H1 (cell line): ENCODE data around the gene FCRLB. TPM values are rescaled to one million over a fixed set of nuclear protein-coding genes. Genes with fewer than 3 reads are reported as not detected.

Experiments
- CTCF ChIA-PET: fragments of 300-600 bp; sonication (Branson Sonifier 250); formaldehyde crosslinking; loops from one replicate; lab custom pipeline; 2021; ENCODE audit not compliant: partially characterized antibody; lab: Charles Lee
- POLR2A ChIA-PET: fragments of 300-600 bp; sonication (Branson Sonifier 250); formaldehyde crosslinking; loops from one replicate; lab custom pipeline; 2021; ENCODE audit warnings: inconsistent platforms; ENCODE audit not compliant: partially characterized antibody; lab: Charles Lee
- DNase-seq, 2 experiments: peaks; one replicate each; pipeline versions ENCODE4 v3.0.0 to v3.0.0-alpha.2; 2010 to 2022; ENCODE audit warnings: low spot score in 2 of 2, low read depth in 1 of 2, mixed read lengths in 1 of 2
- FAIRE-seq: peaks from 2 replicates; lab custom pipeline; 2011; peaks lifted over from hg19 to GRCh38; lab: Jason Lieb, UNC
- H2AFZ ChIP-seq: 2 replicates; pipeline ENCODE4 v1.8.1; 2012; ENCODE audit warnings: low read length, inconsistent platforms
- H2AK5ac ChIP-seq: 2 replicates; pipeline ENCODE4 v1.6.1; 2013; ENCODE audit warnings: low read depth, low read length
- H2BK120ac ChIP-seq: replicated peaks from 2 replicates; pipeline ENCODE3; 2013; ENCODE audit warnings: low read depth, low read length, inconsistent platforms
- H2BK12ac ChIP-seq: 2 replicates; pipeline ENCODE4 v1.6.1; 2013; ENCODE audit warnings: low read depth, low read length
- H2BK15ac ChIP-seq: 2 replicates; pipeline ENCODE4 v1.6.1; 2013; ENCODE audit warnings: low read length
- H2BK20ac ChIP-seq: 2 replicates; pipeline ENCODE4 v1.6.1; 2013; ENCODE audit warnings: low read length
- H2BK5ac ChIP-seq: 2 replicates; pipeline ENCODE4 v1.6.1; 2013; ENCODE audit warnings: low read depth, low read length
- H3K14ac ChIP-seq: 2 replicates; pipeline ENCODE4 v1.6.1; 2013; ENCODE audit warnings: inconsistent platforms; ENCODE audit not compliant: insufficient read length
- H3K18ac ChIP-seq: 2 replicates; pipeline ENCODE4 v1.6.1; 2013; ENCODE audit warnings: low read length; ENCODE audit errors: extremely low read depth
- H3K23ac ChIP-seq: 2 replicates; pipeline ENCODE4 v1.6.1; 2013; ENCODE audit warnings: inconsistent platforms; ENCODE audit not compliant: insufficient read length
- H3K23me2 ChIP-seq: 2 replicates; pipeline ENCODE4 v1.6.1; 2013; ENCODE audit warnings: low read depth, low read length
- H3K27ac ChIP-seq: 2 replicates; pipeline ENCODE4 v1.6.1; 2011; ENCODE audit warnings: low read depth, low read length, inconsistent platforms
- H3K27me3 ChIP-seq, 4 experiments: replicated peaks in 1 of 4; 1 replicate in 1 of 4; 2 replicates in 3 of 4; pipeline versions ENCODE4 v1.6.1 to v1.8.1; 2011 to 2013; ENCODE audit warnings: low read length in 3 of 4, mild to moderate bottlenecking in 3 of 4, inconsistent platforms in 2 of 4, mixed read lengths in 2 of 4, moderate library complexity in 1 of 4; ENCODE audit not compliant: control insufficient read depth in 3 of 4, insufficient read depth in 3 of 4; ENCODE audit errors: extremely low read depth in 1 of 4
- H3K36me3 ChIP-seq, 4 experiments: 2 replicates each; pipeline versions ENCODE4 v1.6.1 to v1.8.1; 2011 to 2013; ENCODE audit warnings: mild to moderate bottlenecking in 4 of 4, low read length in 3 of 4, moderate library complexity in 2 of 4, control low read depth in 1 of 4, inconsistent platforms in 1 of 4; ENCODE audit not compliant: insufficient read depth in 4 of 4, control insufficient read depth in 2 of 4
- H3K4ac ChIP-seq: replicated peaks from 2 replicates; pipeline ENCODE3; 2013; ENCODE audit warnings: low read length, low read depth, mixed read lengths, inconsistent platforms; ENCODE audit not compliant: insufficient read length
- H3K4me1 ChIP-seq, 4 experiments: replicated peaks in 1 of 4; 1 replicate in 1 of 4; 2 replicates in 3 of 4; pipeline versions ENCODE4 v1.6.1 to v1.8.1; 2011 to 2013; ENCODE audit warnings: low read length in 3 of 4, inconsistent platforms in 2 of 4, mixed read lengths in 1 of 4; ENCODE audit not compliant: insufficient read depth in 4 of 4, control insufficient read depth in 3 of 4
- H3K4me2 ChIP-seq, 2 experiments: 2 replicates each; pipeline versions ENCODE4 v1.6.1 to v1.8.1; 2011 to 2013; ENCODE audit warnings: low read depth in 2 of 2, low read length in 2 of 2, control low read depth in 1 of 2, inconsistent platforms in 1 of 2, mild to moderate bottlenecking in 1 of 2; ENCODE audit not compliant: insufficient read depth in 1 of 2
- H3K4me3 ChIP-seq, 4 experiments: fragments of 200-600, 300-600 bp in 1 of 4; sonication (generic), shearing (Covaris generic), sonication (Bioruptor Twin) in 1 of 4; 2 replicates each; pipeline versions ENCODE4 v1.5.1 to v1.8.1; 2011 to 2016; ENCODE audit warnings: low read length in 4 of 4, low read depth in 3 of 4, control low read depth in 2 of 4, inconsistent platforms in 2 of 4, mild to moderate bottlenecking in 2 of 4, mixed read lengths in 1 of 4, moderate library complexity in 1 of 4; ENCODE audit not compliant: insufficient read depth in 2 of 4; ENCODE audit errors: extremely low read depth in 1 of 4
- H3K56ac ChIP-seq: replicated peaks from 2 replicates; pipeline ENCODE3; 2013; ENCODE audit warnings: low read depth, mild to moderate bottlenecking, mixed read lengths, low read length, inconsistent platforms; ENCODE audit not compliant: insufficient read length
- H3K79me1 ChIP-seq: 2 replicates; pipeline ENCODE4 v1.6.1; 2013; ENCODE audit warnings: low read depth, low read length, control low read depth
- H3K79me2 ChIP-seq, 2 experiments: 2 replicates each; pipeline versions ENCODE4 v1.6.1 to v1.8.1; 2012 to 2013; ENCODE audit warnings: low read length in 2 of 2, mild to moderate bottlenecking in 2 of 2, inconsistent platforms in 1 of 2; ENCODE audit not compliant: insufficient read depth in 2 of 2, control insufficient read depth in 1 of 2
- H3K9ac ChIP-seq, 4 experiments: replicated peaks in 1 of 4; 1 replicate in 1 of 4; 2 replicates in 3 of 4; pipeline versions ENCODE4 v1.6.1 to v1.8.1; 2011 to 2013; ENCODE audit warnings: low read depth in 3 of 4, low read length in 3 of 4, control low read depth in 2 of 4, mild to moderate bottlenecking in 2 of 4, moderate library complexity in 2 of 4, inconsistent platforms in 1 of 4; ENCODE audit errors: extremely low read depth in 1 of 4
- H3K9me3 ChIP-seq, 2 experiments: 2 replicates each; pipeline versions ENCODE4 v1.6.1 to v1.8.1; 2012 to 2013; ENCODE audit warnings: mild to moderate bottlenecking in 2 of 2, moderate library complexity in 2 of 2, control low read depth in 1 of 2, inconsistent platforms in 1 of 2, low read depth in 1 of 2, low read length in 1 of 2, mixed read lengths in 1 of 2; ENCODE audit not compliant: insufficient read depth in 2 of 2
- H4K20me1 ChIP-seq, 2 experiments: replicated peaks in 1 of 2; 2 replicates each; pipeline versions ENCODE3 to v1.8.1; 2011 to 2013; ENCODE audit warnings: inconsistent platforms in 2 of 2, low read length in 2 of 2, mild to moderate bottlenecking in 1 of 2; ENCODE audit not compliant: insufficient read depth in 2 of 2, control insufficient read depth in 1 of 2
- H4K5ac ChIP-seq: 2 replicates; pipeline ENCODE4 v1.6.1; 2013; ENCODE audit warnings: low read length, low read depth, mixed read lengths, inconsistent platforms; ENCODE audit not compliant: insufficient read length
- H4K8ac ChIP-seq: 2 replicates; pipeline ENCODE4 v1.8.0; 2013; ENCODE audit warnings: mild to moderate bottlenecking, moderate library complexity, low read length, inconsistent platforms; ENCODE audit not compliant: insufficient read depth; ENCODE audit errors: extremely low read depth
- H4K91ac ChIP-seq: replicated peaks from 2 replicates; pipeline ENCODE3; 2013; ENCODE audit warnings: low read length, mixed read lengths, inconsistent platforms; ENCODE audit not compliant: insufficient read length
- ASH2L ChIP-seq: fragments of 200-600, 300-600 bp; sonication (generic); IDR thresholded peaks from one replicate; pipeline ENCODE4 v1.7.1; 2017; ENCODE audit warnings: low read length
- BCL11A ChIP-seq, 2 experiments: IDR thresholded peaks; one replicate each; pipeline ENCODE4 v1.6.1; 2011; ENCODE audit warnings: low read depth in 2 of 2, low read length in 2 of 2, mild to moderate bottlenecking in 2 of 2
- BRCA1 ChIP-seq: IDR thresholded peaks from 2 replicates; pipeline ENCODE4 v1.6.1; 2012; ENCODE audit warnings: low read depth, low read length, improper control_type of control experiment
- CHD2 ChIP-seq: IDR thresholded peaks from 2 replicates; pipeline ENCODE4 v1.6.1; 2012; ENCODE audit warnings: low read length, improper control_type of control experiment
- EP300 ChIP-seq, 2 experiments: IDR thresholded peaks; 1 replicate in 1 of 2; 2 replicates in 1 of 2; pipeline ENCODE4 v1.6.1; 2011 to 2012; ENCODE audit warnings: low read depth in 2 of 2, low read length in 2 of 2, mild to moderate bottlenecking in 2 of 2, borderline replicate concordance in 1 of 2, inconsistent platforms in 1 of 2, moderate library complexity in 1 of 2
- EZH2 ChIP-seq: fragments of 200-600 bp; sonication (generic); IDR thresholded peaks from 2 replicates; pipeline ENCODE4 v1.7.1; 2012; ENCODE audit warnings: low read depth, mild to moderate bottlenecking, moderate library complexity, low read length, inconsistent platforms; ENCODE audit not compliant: severe bottlenecking
- KDM4A ChIP-seq: IDR thresholded peaks from one replicate; pipeline ENCODE4 v1.7.1; 2012; ENCODE audit warnings: low read depth, mild to moderate bottlenecking, moderate library complexity, low read length, inconsistent platforms; ENCODE audit not compliant: severe bottlenecking
- RBBP5 ChIP-seq: IDR thresholded peaks from 2 replicates; pipeline ENCODE4 v1.7.1; 2012; ENCODE audit warnings: low read depth, mild to moderate bottlenecking, inconsistent platforms, low read length, moderate library complexity, borderline replicate concordance
- RFX5 ChIP-seq: IDR thresholded peaks from 2 replicates; pipeline ENCODE4 v1.6.1; 2011; ENCODE audit warnings: low read depth, low read length, improper control_type of control experiment, borderline replicate concordance
- RNF2 ChIP-seq: fragments of 200-900, 300-1000 bp; sonication (generic); IDR thresholded peaks from 2 replicates; pipeline ENCODE4 v1.7.1; 2016; ENCODE audit warnings: borderline replicate concordance, low read depth, mild to moderate bottlenecking, antibody characterized with exemption, low read length; ENCODE audit not compliant: poor library complexity, severe bottlenecking; ENCODE audit errors: missing control alignments
- SIRT6 ChIP-seq: IDR thresholded peaks from one replicate; pipeline ENCODE4 v1.7.1; 2012; ENCODE audit warnings: low read length, inconsistent platforms
- SIX5 ChIP-seq: IDR thresholded peaks from 2 replicates; pipeline ENCODE4 v1.6.1; 2011; ENCODE audit warnings: mild to moderate bottlenecking, low read depth, low read length
- SP4 ChIP-seq: IDR thresholded peaks from 2 replicates; pipeline ENCODE4 v1.6.1; 2012; ENCODE audit warnings: low read length, inconsistent platforms
- SUZ12 ChIP-seq: fragments of 200-600 bp; sonication (generic); IDR thresholded peaks from 2 replicates; pipeline ENCODE4 v1.6.1; 2012; ENCODE audit warnings: mild to moderate bottlenecking, inconsistent platforms, low read length, moderate library complexity, mixed read lengths
- ZNF274 ChIP-seq: IDR thresholded peaks from 2 replicates; pipeline ENCODE4 v1.7.0; 2012; ENCODE audit warnings: low read length, borderline replicate concordance; ENCODE audit errors: extremely low read depth
- polyA plus RNA-seq, 7 experiments: library from polyadenylated mRNA; depleted of rRNA in 3 of 7; stranded (reverse) in 5 of 7; unstranded in 2 of 7; fragments of >200 nt in 5 of 7; fragments of 200-250 nt in 2 of 7; gene quantifications; 1 replicate in 5 of 7; 2 replicates in 1 of 7; 4 replicates in 1 of 7; pipeline versions ENCODE4 v1.2.1 to v1.2.3, GENCODE V29; 2011 to 2013; ENCODE audit warnings: missing spikeins in 2 of 7, mixed read lengths in 2 of 7
- total RNA-seq: library from RNA; stranded (reverse); fragmentation: NEBNext Ultra II Directional; extraction: Animal tissue kit (Norgen Biotek cat#: 25700); gene quantifications from 2 replicates; pipeline ENCODE4 v1.2.1, GENCODE V29; 2021

FCRLB gene
- total and polyA plus RNA-seq, 2 of the 8 experiments (the other 6 are each of a cell fraction or from before 2014, with no cell fraction given) = 0.14 to 0.24 TPM

DNA sequence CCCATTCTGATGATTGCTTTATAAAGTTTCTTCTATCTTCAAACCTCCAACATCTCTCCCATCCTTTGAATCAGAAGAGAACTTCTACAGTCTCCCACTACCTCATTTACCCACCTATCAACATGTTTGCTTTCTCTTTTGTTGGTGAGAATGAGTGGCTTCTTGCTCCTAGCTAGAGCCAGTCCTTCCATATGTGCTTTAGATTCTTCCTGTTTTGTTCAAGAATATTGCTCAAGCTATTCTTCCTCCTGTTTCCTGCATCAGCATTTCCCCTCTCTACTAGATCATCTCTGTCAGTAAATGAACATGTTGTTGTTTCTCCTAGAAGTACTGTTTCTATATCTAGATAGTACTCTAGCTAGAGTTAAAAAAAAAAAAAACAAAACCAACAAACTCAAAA is 51.1 kb downstream of the FCRLB start:
- Histone ChIP-seq H3K27me3 (no peaks in the 10 kb centered on the region), H2BK15ac (no peak overlapping the region), H2AK5ac (no peak overlapping the region), H3K4ac (no peak overlapping the region), H3K36me3 (no peaks in the 10 kb centered on the region), H3K14ac (no peak overlapping the region), H4K5ac (no peak overlapping the region), H2BK5ac (no peak overlapping the region), H3K23me2 (no peaks in the 10 kb centered on the region; the same call in 1 of the 2 replicates), H3K23ac (no peak overlapping the region), H3K79me1 (no peaks in the 10 kb centered on the region; the same call in 1 of the 2 replicates), H3K27ac (no peak overlapping the region), H3K79me2 (peaks cover 0 to 4% of the 10 kb centered on the region in 2 experiments; a peak in 1 of 4 replicates), H2BK12ac (no peak overlapping the region), H4K20me1 (no peaks in the 10 kb centered on the region), H3K56ac (no peak overlapping the region), H3K4me3 (no peak overlapping the region), H3K18ac (no peak overlapping the region), H2AFZ (no peak overlapping the region), H3K9me3 (no peaks in the 10 kb centered on the region), H2BK20ac (no peak overlapping the region), H4K91ac (no peak overlapping the region), H3K4me2 (no peak overlapping the region), H3K9ac (no peak overlapping the region), H2BK120ac (no peak overlapping the region), H4K8ac (no peak overlapping the region), H3K4me1 (no peaks in the 10 kb centered on the region)
- TF ChIP-seq SIRT6 (no peak), BRCA1 (no peak), EP300 (IDR thresholded peaks at IDR 0.05; ENCODE audit: borderline replicate concordance in 1 of 2, low read depth in 2 of 2, low read length in 2 of 2) (no peak), SIX5 (no peak), RBBP5 (no peak), SP4 (no peak), CHD2 (no peak), KDM4A (no peak), SUZ12 (no peak), BCL11A (IDR thresholded peaks at IDR 0.05; ENCODE audit: low read depth in 2 of 2, low read length in 2 of 2) (no peak), RNF2 (no peak), ASH2L (no peak), ZNF274 (no peak), RFX5 (no peak), EZH2 (no peak)
- POLR2A ChIA-PET = no interaction called here
- FAIRE-seq (no peak), DNase-seq (no peak)
- CTCF ChIA-PET = interaction anchor here (0.9 to 1.1 kb wide), 3 partner anchors 9 to 265 kb away, joined by 3 to 5 read pairs (median 4); no protein-coding TSS in a partner anchor
